Measurements from ENCODE around the gene VPS26C.

Gene VPS26C

DNA sequence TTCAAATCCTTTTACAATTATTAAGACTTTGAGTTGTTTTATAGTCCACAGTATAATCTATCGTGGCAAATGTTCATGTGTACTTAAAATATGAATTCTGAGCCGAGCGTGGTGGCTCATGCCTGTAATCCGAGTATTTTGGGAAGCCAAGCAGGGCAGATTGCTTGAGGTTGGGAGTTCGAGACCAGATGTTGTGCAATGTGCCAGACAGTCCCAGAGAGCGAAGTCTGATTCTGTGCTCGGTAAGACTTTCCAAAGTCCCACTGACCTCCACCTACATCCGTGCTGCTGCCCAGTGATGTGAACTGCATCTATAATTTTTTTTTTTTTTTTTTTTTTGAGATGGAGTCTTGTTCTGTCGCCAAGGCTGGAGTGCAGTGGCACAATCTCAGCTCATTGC is 52.2 kb downstream of the VPS26C start:
- no peak for DNase-seq (ENCODE audit: low read depth)
- H3K4me3 ChIP-seq (ENCODE audit: control insufficient read depth, low read depth, low read length), result no peak overlapping the region
- TF ChIP-seq CTCF (conservative IDR thresholded peaks at IDR 0.05; ENCODE audit: control insufficient read depth, insufficient read depth, low read depth, low read length), result no peak

DNA sequence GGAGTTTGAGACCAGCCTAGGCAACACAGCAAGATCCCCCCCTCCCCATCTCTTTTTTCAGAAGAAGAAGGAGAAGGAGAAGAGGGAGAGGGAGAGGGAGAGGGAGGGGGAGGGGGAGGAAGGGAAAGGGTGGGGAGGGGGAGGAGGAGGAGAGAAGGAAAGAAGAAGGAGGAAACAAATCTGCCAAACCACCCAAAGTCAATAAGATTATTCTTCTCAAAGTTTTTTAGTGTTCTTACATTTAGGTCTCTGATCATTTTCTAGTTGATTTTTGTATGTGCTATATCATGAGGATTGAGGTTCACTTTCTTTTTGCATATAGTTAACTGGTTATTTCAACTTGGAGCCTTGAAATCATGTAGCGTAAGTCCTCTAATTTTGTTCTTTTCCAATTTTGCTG is 56.3 kb downstream of the VPS26C start:
- no peak for DNase-seq (ENCODE audit: low read depth)
- TF ChIP-seq CTCF (conservative IDR thresholded peaks at IDR 0.05; ENCODE audit: control insufficient read depth, insufficient read depth, low read depth, low read length), result no peak

DNA sequence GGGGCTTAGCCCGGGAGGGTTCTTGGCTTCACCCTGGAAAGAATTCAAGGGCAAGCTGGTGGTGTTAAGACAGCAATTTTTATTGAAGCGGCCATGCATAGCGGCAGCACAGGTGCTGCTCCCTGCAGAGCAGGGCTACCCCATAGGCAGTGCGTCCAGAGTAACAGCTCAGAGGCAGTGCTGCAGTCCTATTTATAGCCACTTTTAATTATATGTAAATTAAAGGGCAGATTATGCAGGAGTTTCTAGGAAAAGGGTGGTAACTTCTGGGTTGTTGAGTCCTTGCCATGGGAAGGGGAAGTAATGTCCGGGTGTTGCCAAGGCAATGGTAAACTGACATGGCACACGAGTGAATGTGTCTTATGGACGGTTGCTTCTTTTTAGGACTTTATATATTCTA is 57.0 kb downstream of the VPS26C start:
- DNase-seq (ENCODE audit: low read depth), result no peak
- H3K4me3 ChIP-seq (ENCODE audit: control insufficient read depth, low read depth, low read length), result no peak overlapping the region
- TF ChIP-seq CTCF (conservative IDR thresholded peaks at IDR 0.05; ENCODE audit: control insufficient read depth, insufficient read depth, low read depth, low read length), result no peak

More for the DNA sequence above, 56.3 kb downstream of the VPS26C start:
- H3K4me3 ChIP-seq (ENCODE audit: control insufficient read depth, low read depth, low read length), result no peak overlapping the region

DNA sequence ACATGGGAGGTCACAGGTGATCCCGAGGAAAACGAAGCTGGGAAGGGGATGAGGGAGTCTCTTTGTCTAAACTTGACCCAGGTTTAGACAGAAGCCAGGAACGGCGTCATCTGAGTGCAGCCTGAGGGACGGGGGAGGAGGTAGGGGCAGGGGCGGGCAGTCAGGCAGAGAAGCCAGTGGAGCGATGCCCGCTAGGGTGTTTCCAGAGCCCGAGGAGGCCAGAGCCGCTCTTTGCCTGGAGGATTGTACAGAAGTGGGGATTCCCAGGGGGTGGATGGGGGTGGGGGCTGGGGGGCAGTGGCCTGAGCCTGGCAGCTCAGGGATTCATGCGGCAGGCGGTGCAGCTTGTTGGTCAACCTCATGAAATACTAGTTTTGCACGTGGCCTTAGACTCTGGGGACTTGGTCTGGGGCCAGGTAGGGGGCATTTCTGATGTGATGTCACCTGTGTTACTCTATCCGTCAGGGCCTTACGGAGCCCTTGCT is 58.4 kb downstream of the VPS26C start:
- no peak overlapping the region for H3K4me3 ChIP-seq (ENCODE audit: control insufficient read depth, low read depth, low read length)
- no peak for TF ChIP-seq CTCF (conservative IDR thresholded peaks at IDR 0.05; ENCODE audit: control insufficient read depth, insufficient read depth, low read depth, low read length)
- DNase-seq (ENCODE audit: low read depth), result no peak

- TF ChIP-seq CTCF (conservative IDR thresholded peaks at IDR 0.05; ENCODE audit: control insufficient read depth, insufficient read depth, low read depth, low read length), result no peak
- no peak for DNase-seq (ENCODE audit: low read depth)
- H3K4me3 ChIP-seq (ENCODE audit: control insufficient read depth, low read depth, low read length), result no peak overlapping the region
These were observed 58.9 kb downstream of the VPS26C start for GRCh38 chr21:37208056-37208721.

DNA sequence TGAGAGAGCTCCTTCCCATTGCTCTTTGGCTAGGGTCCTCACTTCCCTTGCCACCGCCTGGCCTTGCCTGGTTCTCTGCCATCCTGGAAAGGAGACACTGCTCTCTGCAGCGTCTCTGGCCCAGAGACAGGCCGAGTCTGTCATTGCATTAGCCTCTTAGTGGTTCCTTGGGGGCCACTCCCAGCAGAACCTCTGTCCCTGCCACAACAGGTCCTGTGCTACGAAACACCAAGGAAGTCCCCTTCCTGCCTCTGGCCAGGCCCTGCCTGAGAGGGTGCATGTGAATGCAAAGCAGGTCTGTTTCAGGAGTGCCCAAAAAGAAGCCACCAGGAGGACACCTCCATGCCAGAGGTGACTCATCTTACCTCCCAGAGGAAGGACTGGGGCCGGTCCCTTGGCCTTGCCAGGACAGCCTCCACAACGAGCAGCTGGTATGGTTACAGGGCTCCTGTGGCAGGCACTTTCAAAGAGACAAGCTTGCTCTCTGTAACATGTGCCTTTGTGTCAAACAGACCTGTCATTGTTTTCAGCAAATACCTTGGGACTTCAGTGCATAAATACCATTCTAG is 59.6 kb downstream of the VPS26C start:
- no peak for TF ChIP-seq CTCF (conservative IDR thresholded peaks at IDR 0.05; ENCODE audit: control insufficient read depth, insufficient read depth, low read depth, low read length)
- H3K4me3 ChIP-seq (ENCODE audit: control insufficient read depth, low read depth, low read length), result no peak overlapping the region
- DNase-seq (ENCODE audit: low read depth), result peak; percentile 20
